BJ (cell line): ENCODE data around the gene MEDAG. TPM values are rescaled to one million over a fixed set of nuclear protein-coding genes. Genes with fewer than 3 reads are reported as not detected.

Experiments
- CTCF ChIA-PET: fragments of 350-600 bp; formaldehyde crosslinking; extraction: SDS; loops from one replicate; lab custom pipeline; 2021; ENCODE audit warnings: antibody characterized with exemption, inconsistent platforms; lab: Yijun Ruan, JAX
- POLR2A ChIA-PET: fragments of 300-600 bp; sonication (Branson Sonifier 250); formaldehyde crosslinking; extraction: SDS; loops from one replicate; lab custom pipeline; 2021; ENCODE audit warnings: antibody characterized with exemption; lab: Charles Lee
- DNase-seq: peaks from one replicate; pipeline ENCODE4 v3.0.0-alpha.2; 2011; ENCODE audit warnings: low read depth
- H3K27me3 ChIP-seq: 2 replicates; pipeline ENCODE4 v1.6.0; 2011; ENCODE audit warnings: low read length; ENCODE audit not compliant: control insufficient read depth, insufficient read depth
- H3K36me3 ChIP-seq: 2 replicates; pipeline ENCODE4 v1.5.1; 2011; ENCODE audit warnings: low read length; ENCODE audit not compliant: control insufficient read depth, insufficient read depth
- H3K4me3 ChIP-seq: 2 replicates; pipeline ENCODE4 v1.5.1; 2011; ENCODE audit warnings: low read depth, mild to moderate bottlenecking, control low read depth, low read length
- polyA plus RNA-seq: library from polyadenylated mRNA; depleted of rRNA; stranded (reverse); fragments of >200 nt; gene quantifications from 2 replicates; pipeline ENCODE4 v1.2.3, GENCODE V29; 2011
- TF ChIP-seq, protein P1 (sequence below): IDR thresholded peaks from 2 replicates; pipeline ENCODE4 v1.5.1; 2011; ENCODE audit warnings: low read depth, mild to moderate bottlenecking, control low read depth, inconsistent platforms, low read length, moderate library complexity; ENCODE audit not compliant: insufficient read depth

MEDAG gene
- polyA plus RNA-seq, 1 experiment, result 0.87 TPM

DNA sequence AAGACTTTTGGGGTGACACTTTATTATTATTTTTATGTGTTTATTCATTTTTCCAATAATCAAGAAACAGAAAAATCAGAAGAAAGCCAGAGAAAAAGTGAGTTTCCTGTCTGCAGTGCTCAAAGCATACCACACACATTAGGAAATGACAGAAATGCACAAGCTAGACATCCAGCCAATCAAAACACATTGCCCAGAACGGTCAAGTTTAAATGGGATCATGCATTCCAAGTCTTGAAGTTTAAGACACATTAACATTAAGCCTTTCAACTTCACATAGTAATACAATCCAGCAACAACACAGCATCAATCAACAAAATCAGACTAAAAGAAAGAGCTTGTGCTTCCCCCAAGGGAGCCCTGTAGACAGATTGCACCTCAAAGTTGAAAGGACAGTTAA, 28.7 kb upstream of the MEDAG start:
- TF ChIP-seq, protein P1, sequence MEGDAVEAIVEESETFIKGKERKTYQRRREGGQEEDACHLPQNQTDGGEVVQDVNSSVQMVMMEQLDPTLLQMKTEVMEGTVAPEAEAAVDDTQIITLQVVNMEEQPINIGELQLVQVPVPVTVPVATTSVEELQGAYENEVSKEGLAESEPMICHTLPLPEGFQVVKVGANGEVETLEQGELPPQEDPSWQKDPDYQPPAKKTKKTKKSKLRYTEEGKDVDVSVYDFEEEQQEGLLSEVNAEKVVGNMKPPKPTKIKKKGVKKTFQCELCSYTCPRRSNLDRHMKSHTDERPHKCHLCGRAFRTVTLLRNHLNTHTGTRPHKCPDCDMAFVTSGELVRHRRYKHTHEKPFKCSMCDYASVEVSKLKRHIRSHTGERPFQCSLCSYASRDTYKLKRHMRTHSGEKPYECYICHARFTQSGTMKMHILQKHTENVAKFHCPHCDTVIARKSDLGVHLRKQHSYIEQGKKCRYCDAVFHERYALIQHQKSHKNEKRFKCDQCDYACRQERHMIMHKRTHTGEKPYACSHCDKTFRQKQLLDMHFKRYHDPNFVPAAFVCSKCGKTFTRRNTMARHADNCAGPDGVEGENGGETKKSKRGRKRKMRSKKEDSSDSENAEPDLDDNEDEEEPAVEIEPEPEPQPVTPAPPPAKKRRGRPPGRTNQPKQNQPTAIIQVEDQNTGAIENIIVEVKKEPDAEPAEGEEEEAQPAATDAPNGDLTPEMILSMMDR, result no peak
- CTCF ChIA-PET, result interaction anchor here (0.8 kb wide), 1 partner anchor 167 kb away, joined by 4 read pairs; no protein-coding TSS in a partner anchor
- POLR2A ChIA-PET, result no interaction called here
- no peak overlapping the region for H3K4me3 ChIP-seq
- no peak for DNase-seq
- H3K27me3 ChIP-seq, result no peaks in the 10 kb centered on the region
- H3K36me3 ChIP-seq, result no peaks in the 10 kb centered on the region

DNA sequence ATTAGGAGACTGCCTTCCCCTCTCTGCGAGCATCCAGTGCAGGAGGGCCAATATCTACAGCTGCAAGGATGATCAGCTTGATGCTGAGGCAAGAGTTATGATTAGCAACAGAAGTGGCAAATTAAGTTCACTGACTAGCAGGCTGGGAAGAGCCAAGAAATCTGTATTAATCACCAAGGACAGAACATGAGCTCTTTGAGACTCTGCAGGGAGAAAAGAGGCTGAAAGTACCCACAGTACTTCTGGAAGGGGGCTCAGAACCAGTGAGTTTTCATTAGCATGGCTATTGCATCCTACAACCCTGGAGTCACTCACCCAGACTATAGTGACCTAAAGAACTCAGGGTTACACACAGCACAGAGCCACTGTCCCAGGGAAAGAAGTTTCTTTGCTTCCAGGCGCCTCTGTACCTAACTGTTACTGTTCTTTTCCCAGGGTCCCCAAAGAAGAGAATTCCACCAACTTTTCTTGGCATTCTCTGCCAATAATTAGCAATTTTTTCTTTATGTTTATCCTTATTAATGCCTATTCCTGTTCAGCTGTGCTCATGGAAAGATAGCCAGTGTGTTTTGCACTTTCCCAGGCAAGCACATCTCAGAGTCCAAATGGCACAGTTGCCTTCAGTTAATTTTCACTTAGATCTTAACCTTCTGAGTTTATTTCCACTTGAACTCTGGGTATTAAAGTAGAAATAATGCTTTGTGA, 25.8 kb upstream of the MEDAG start:
- ChIA-PET POLR2A (interaction anchor here (0.5 to 1.2 kb wide), 4 partner anchors 8 to 164 kb away, joined by 3 to 6 read pairs (median 5); no protein-coding TSS in a partner anchor), CTCF (interaction anchor here (0.8 to 6.3 kb wide), 8 partner anchors 10 to 165 kb away, joined by 3 to 34 read pairs (median 8); no protein-coding TSS in a partner anchor)
- DNase-seq, result no peak
- Histone ChIP-seq H3K36me3 (no peaks in the 10 kb centered on the region), H3K4me3 (no peak overlapping the region), H3K27me3 (no peaks in the 10 kb centered on the region)
- TF ChIP-seq, protein P1, result no peak

DNA sequence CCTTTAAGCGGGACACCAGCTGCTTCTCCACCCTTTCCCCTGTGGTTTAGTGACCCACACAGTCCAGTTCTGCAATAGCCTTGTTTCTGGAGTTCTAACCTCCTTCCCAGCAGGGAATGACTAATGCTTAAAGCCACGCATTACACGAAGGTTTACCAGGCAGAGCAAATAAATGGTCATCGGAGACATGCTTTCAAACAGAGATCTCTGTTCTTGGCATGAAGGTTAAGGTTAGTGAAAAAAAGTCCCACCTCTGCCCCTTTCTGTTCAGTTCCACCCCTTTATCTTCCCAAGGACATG, 25.3 kb upstream of the MEDAG start:
- ChIA-PET CTCF (interaction anchor here (0.8 to 6.3 kb wide), 8 partner anchors 10 to 164 kb away, joined by 3 to 34 read pairs (median 8); no protein-coding TSS in a partner anchor), POLR2A (interaction anchor here (0.9 to 1.1 kb wide), 2 partner anchors 8 to 10 kb away, joined by 3 to 4 read pairs; no protein-coding TSS in a partner anchor)
- Histone ChIP-seq H3K36me3 (no peaks in the 10 kb centered on the region), H3K4me3 (no peak overlapping the region), H3K27me3 (no peaks in the 10 kb centered on the region)
- TF ChIP-seq, protein P1, result no peak
- DNase-seq, result peak; percentile 79

DNA sequence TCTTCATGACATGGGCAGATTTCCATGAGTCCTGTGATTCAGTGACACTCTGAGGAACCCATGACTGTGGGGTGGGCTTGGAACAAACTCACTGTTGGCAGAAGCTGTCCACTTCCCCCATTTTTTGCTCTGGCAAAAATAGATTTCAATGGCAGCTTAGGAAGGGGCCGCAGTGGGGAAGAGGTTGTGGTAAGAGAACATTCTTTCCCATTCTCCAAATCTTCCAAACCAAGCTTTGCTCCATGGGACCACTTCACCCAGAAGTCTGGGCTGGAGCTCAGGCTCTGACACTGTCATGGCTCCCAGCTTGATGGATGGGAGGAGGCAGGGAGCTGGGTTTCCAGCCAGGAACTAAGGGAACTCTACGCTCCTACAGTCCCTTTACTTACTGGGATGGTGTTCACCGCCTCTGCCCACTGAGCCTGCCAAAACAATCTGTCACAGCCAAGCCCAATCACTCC, 24.9 kb upstream of the MEDAG start:
- no peaks in the 10 kb centered on the region for H3K36me3 ChIP-seq
- ChIA-PET POLR2A (interaction anchor here (0.9 to 1.1 kb wide), 2 partner anchors 9 to 11 kb away, joined by 3 to 4 read pairs; no protein-coding TSS in a partner anchor), CTCF (interaction anchor here (1.2 to 6.3 kb wide), 7 partner anchors 10 to 164 kb away, joined by 3 to 34 read pairs (median 12); no protein-coding TSS in a partner anchor)
- H3K27me3 ChIP-seq, result no peaks in the 10 kb centered on the region
- H3K4me3 ChIP-seq, result no peak overlapping the region
- TF ChIP-seq, protein P1, result no peak
- no peak for DNase-seq
